CD14-positive monocyte (primary cell): ENCODE measurements around the gene CSTF1. TPM values are rescaled to one million over a fixed set of nuclear protein-coding genes. Genes with fewer than 3 reads are reported as not detected.

Source experiments
- DNase-seq, 3 donors: peaks; one replicate each; pipeline ENCODE4 v3.0.0-alpha.2; 2011 to 2022
- H2AFZ ChIP-seq: 2 replicates; pipeline ENCODE4 v1.6.0; 2012; ENCODE audit warnings: mild to moderate bottlenecking, low read depth, low read length, inconsistent platforms; ENCODE audit not compliant: insufficient read depth, poor library complexity, severe bottlenecking
- H3K27ac ChIP-seq, 2 donors: 1 replicate in 1 of 2; 2 replicates in 1 of 2; pipeline ENCODE4 v1.5.1; 2012 to 2013; ENCODE audit warnings: low read length in 2 of 2, control low read depth in 1 of 2, inconsistent platforms in 1 of 2, low read depth in 1 of 2, mild to moderate bottlenecking in 1 of 2
- H3K27me3 ChIP-seq, 2 donors: one replicate each; pipeline versions ENCODE4 v1.6.0 to v1.6.1; 2011 to 2013; ENCODE audit warnings: low read length in 2 of 2; ENCODE audit not compliant: control insufficient read depth in 2 of 2, insufficient read depth in 2 of 2
- H3K36me3 ChIP-seq, 2 donors: replicated peaks in 1 of 2; 1 replicate in 1 of 2; 2 replicates in 1 of 2; pipeline versions ENCODE4 v1.5.1 to v1.6.1; 2012 to 2013; ENCODE audit warnings: low read length in 2 of 2, control low read depth in 1 of 2, inconsistent platforms in 1 of 2, mild to moderate bottlenecking in 1 of 2; ENCODE audit not compliant: insufficient read depth in 2 of 2, control insufficient read depth in 1 of 2
- H3K4me1 ChIP-seq, 2 donors: 1 replicate in 1 of 2; 2 replicates in 1 of 2; pipeline versions ENCODE4 v1.5.1 to v1.6.1; 2012 to 2013; ENCODE audit warnings: low read length in 2 of 2, control low read depth in 1 of 2, inconsistent platforms in 1 of 2, mild to moderate bottlenecking in 1 of 2, moderate library complexity in 1 of 2; ENCODE audit not compliant: insufficient read depth in 2 of 2, control insufficient read depth in 1 of 2
- H3K4me2 ChIP-seq: replicated peaks from 2 replicates; pipeline ENCODE3; 2012; ENCODE audit warnings: low read length, moderate library complexity, mild to moderate bottlenecking; ENCODE audit not compliant: poor library complexity, severe bottlenecking; ENCODE audit errors: extremely low read depth
- H3K4me3 ChIP-seq, 3 experiments: fragments of 200-600 bp in 1 of 3; sonication (generic) in 1 of 3; replicated peaks in 1 of 3; 1 replicate in 2 of 3; 2 replicates in 1 of 3; pipeline ENCODE4 v1.5.1; 2011 to 2013; ENCODE audit warnings: low read length in 3 of 3, mild to moderate bottlenecking in 3 of 3, control low read depth in 2 of 3, low read depth in 2 of 3, inconsistent platforms in 1 of 3, moderate library complexity in 1 of 3
- H3K79me2 ChIP-seq: 2 replicates; pipeline ENCODE4 v1.6.0; 2012; ENCODE audit warnings: mild to moderate bottlenecking, control low read depth, inconsistent platforms, low read length, moderate library complexity; ENCODE audit not compliant: insufficient read depth
- H3K9ac ChIP-seq: 2 replicates; pipeline ENCODE4 v1.6.0; 2017; ENCODE audit warnings: low read length, mild to moderate bottlenecking; ENCODE audit not compliant: insufficient read depth, poor library complexity, severe bottlenecking
- H3K9me3 ChIP-seq, 2 donors: replicated peaks in 1 of 2; 1 replicate in 1 of 2; 2 replicates in 1 of 2; pipeline versions ENCODE4 v1.5.1 to v1.6.1; 2012 to 2013; ENCODE audit warnings: low read length in 2 of 2, control low read depth in 1 of 2; ENCODE audit not compliant: control insufficient read depth in 1 of 2, insufficient read depth in 1 of 2
- H4K20me1 ChIP-seq: 2 replicates; pipeline ENCODE4 v1.6.0; 2012; ENCODE audit warnings: mild to moderate bottlenecking, low read length, control low read depth, moderate library complexity; ENCODE audit not compliant: insufficient read depth
- H3K27ac Mint-ChIP-seq, 7 donors: one replicate each; pipeline ENCODE4 v1.8.0; 2020; ENCODE audit warnings: mild to moderate bottlenecking in 7 of 7, mixed read lengths in 7 of 7, moderate library complexity in 6 of 7, inconsistent platforms in 2 of 7
- H3K27me3 Mint-ChIP-seq, 3 donors: one replicate each; pipeline ENCODE4 v1.8.0; 2021 to 2022; ENCODE audit warnings: low read depth in 3 of 3, mild to moderate bottlenecking in 3 of 3, mixed read lengths in 3 of 3, moderate library complexity in 3 of 3, inconsistent platforms in 1 of 3
- H3K36me3 Mint-ChIP-seq, 2 donors: one replicate each; pipeline ENCODE4 v1.8.0; 2020; ENCODE audit warnings: mixed read lengths in 2 of 2, inconsistent platforms in 1 of 2, mild to moderate bottlenecking in 1 of 2
- H3K4me1 Mint-ChIP-seq: one replicate; pipeline ENCODE4 v1.8.0; 2020; ENCODE audit warnings: mild to moderate bottlenecking, mixed read lengths
- H3K4me3 Mint-ChIP-seq, 2 donors: one replicate each; pipeline ENCODE4 v1.8.0; 2020; ENCODE audit warnings: mild to moderate bottlenecking in 2 of 2, mixed read lengths in 2 of 2, moderate library complexity in 1 of 2
- H3K9me3 Mint-ChIP-seq, 7 donors: one replicate each; pipeline ENCODE4 v1.8.0; 2020 to 2022; ENCODE audit warnings: mixed read lengths in 7 of 7, mild to moderate bottlenecking in 6 of 7, moderate library complexity in 6 of 7, inconsistent platforms in 2 of 7
- CTCF ChIP-seq: fragments of 200-600 bp; IDR thresholded peaks from one replicate; pipeline ENCODE4 v1.8.0; 2022; ENCODE audit warnings: antibody characterized with exemption, mild to moderate bottlenecking
- WGBS: methylation state at CpG from one replicate; pipeline ENCODE4 v1.1.5; 2013; ENCODE audit warnings: missing lambda C conversion rate; ENCODE audit not compliant: insufficient coverage; 5-methylcytosine and 5-hydroxymethylcytosine counted together
- intact Hi-C, 2 donors: fragments of 100-400 bp; cut with micrococcal nuclease; formaldehyde crosslinking; loops; one replicate each; pipeline versions ENCODE4 v1.15.0 to v1.15.1; 2023
- polyA plus RNA-seq, 3 donors: library from polyadenylated mRNA; depleted of rRNA in 1 of 3; unstranded in 2 of 3; stranded (reverse) in 1 of 3; fragments of 300-500 nt in 2 of 3; fragments of >200 nt in 1 of 3; fragmentation: Illumina TruSeq in 2 of 3; gene quantifications; 1 replicate in 2 of 3; 2 replicates in 1 of 3; pipeline ENCODE4 v1.2.3, GENCODE V29; 2012 to 2021

Gene CSTF1
- polyA plus RNA-seq, 3 donors = 7.7 to 15.7 (median 10.7) TPM

- TF ChIP-seq CTCF = no peak
- H3K27me3 ChIP-seq = no peaks in the 10 kb centered on the region
- H3K36me3 ChIP-seq = peaks cover 38 to 80% of the 10 kb centered on the region in 2 donors
- no peaks in the 10 kb centered on the region for H4K20me1 ChIP-seq
- no peaks in the 10 kb centered on the region for H3K9me3 Mint-ChIP-seq
- H3K27ac Mint-ChIP-seq = peak overlapping the region in 3 of 7 donors; percentile 16 to 73 (median 22)
- H3K4me1 ChIP-seq = peaks cover 2% of the 10 kb centered on the region in 2 donors
- peaks cover 6% of the 10 kb centered on the region for H3K4me1 Mint-ChIP-seq
- peaks cover 58 to 80% of the 10 kb centered on the region in 2 donors for H3K36me3 Mint-ChIP-seq
- WGBS = 100% methylated on average over 2 of the region's 6 CpGs
- no peaks in the 10 kb centered on the region for H3K9me3 ChIP-seq
- H3K79me2 ChIP-seq = peaks cover 22% of the 10 kb centered on the region
- intact Hi-C loops = no loop called here
- H3K4me3 Mint-ChIP-seq = no peak overlapping the region
- H3K4me2 ChIP-seq = no peak overlapping the region
- H3K27ac ChIP-seq = no peak overlapping the region
- H3K9ac ChIP-seq = no peak overlapping the region
- no peak for DNase-seq
- H3K4me3 ChIP-seq = no peak overlapping the region
- H2AFZ ChIP-seq = no peak overlapping the region
- no peaks in the 10 kb centered on the region for H3K27me3 Mint-ChIP-seq
Observed at GRCh38 chr20:56368351-56369134, 23.9 kb upstream of the CSTF1 start.

GRCh38 chr20:56369179-56369578 lies 23.3 kb upstream of the CSTF1 start:
- H3K9me3 Mint-ChIP-seq = no peaks in the 10 kb centered on the region
- H3K9ac ChIP-seq = no peak overlapping the region
- H3K4me3 ChIP-seq = no peak overlapping the region
- no peak for DNase-seq
- peaks cover 5 to 9% of the 10 kb centered on the region in 2 donors for H3K4me1 ChIP-seq
- H3K4me1 Mint-ChIP-seq = peaks cover 9% of the 10 kb centered on the region
- H3K36me3 Mint-ChIP-seq = peaks cover 58 to 80% of the 10 kb centered on the region in 2 donors
- no CpG with 5 or more reads among the region's 4 CpGs for WGBS
- H3K27me3 Mint-ChIP-seq = no peaks in the 10 kb centered on the region
- no peaks in the 10 kb centered on the region for H3K27me3 ChIP-seq
- intact Hi-C loops = no loop called here
- H3K79me2 ChIP-seq = peaks cover 25% of the 10 kb centered on the region
- TF ChIP-seq CTCF = no peak
- no peak overlapping the region for H3K4me3 Mint-ChIP-seq
- no peak overlapping the region for H3K4me2 ChIP-seq
- H3K9me3 ChIP-seq = no peaks in the 10 kb centered on the region
- H3K27ac Mint-ChIP-seq = peak overlapping the region in 3 of 7 donors; percentile 16 to 57 (median 45)
- H3K36me3 ChIP-seq = peaks cover 38 to 80% of the 10 kb centered on the region in 2 donors
- no peaks in the 10 kb centered on the region for H4K20me1 ChIP-seq
- H3K27ac ChIP-seq = no peak overlapping the region
- H2AFZ ChIP-seq = no peak overlapping the region
